SK-N-SH (cell line): ENCODE results near the gene ARID1B. TPM values are rescaled to one million over a fixed set of nuclear protein-coding genes. Genes with fewer than 3 reads are reported as not detected.

Experiments used
- CTCF ChIA-PET: fragments of 300-600, 350-600 bp; formaldehyde crosslinking; extraction: SDS; loops from one replicate; lab custom pipeline; 2021; lab: Yijun Ruan, JAX
- POLR2A ChIA-PET: fragments of 350-600 bp; sonication (Branson Sonifier 250); formaldehyde crosslinking; extraction: SDS; loops from one replicate; lab custom pipeline; 2020; ENCODE audit warnings: antibody characterized with exemption, inconsistent platforms; lab: Yijun Ruan, JAX
- DNase-seq: peaks from one replicate; pipeline ENCODE4 v3.0.0; 2012
- H2AFZ ChIP-seq: fragments of 200-600 bp; sonication (generic); 2 replicates; pipeline ENCODE4 v1.8.1; 2016; ENCODE audit warnings: antibody characterized with exemption, mild to moderate bottlenecking, low read depth
- H3F3A ChIP-seq: fragments of 200-600 bp; sonication (generic); replicated peaks from 2 replicates; pipeline ENCODE3; 2016; ENCODE audit warnings: antibody characterized with exemption, mild to moderate bottlenecking; ENCODE audit not compliant: insufficient read depth
- H3K27ac ChIP-seq, 2 experiments: fragments of 200-500 bp in 1 of 2; fragments of 200-600 bp in 1 of 2; sonication (Bioruptor generic) in 1 of 2; sonication (generic), shearing (Covaris generic) in 1 of 2; 2 replicates each; pipeline versions ENCODE4 v1.5.1 to v1.6.1; 2014 to 2016; ENCODE audit warnings: low read depth in 2 of 2, inconsistent platforms in 1 of 2, low read length in 1 of 2, mild to moderate bottlenecking in 1 of 2, mixed read lengths in 1 of 2
- H3K27me3 ChIP-seq: fragments of 200-600 bp; sonication (generic), shearing (Covaris generic); 2 replicates; pipeline ENCODE4 v1.6.1; 2016; ENCODE audit warnings: mixed run types; ENCODE audit not compliant: insufficient read depth
- H3K36me3 ChIP-seq, 2 experiments: fragments of 200-500 bp in 1 of 2; fragments of 200-600 bp in 1 of 2; sonication (Bioruptor generic) in 1 of 2; sonication (generic) in 1 of 2; replicated peaks in 1 of 2; 2 replicates each; pipeline versions ENCODE3 to v1.5.1; 2014 to 2016; ENCODE audit warnings: low read length in 1 of 2, mild to moderate bottlenecking in 1 of 2; ENCODE audit not compliant: insufficient read depth in 2 of 2, control insufficient read depth in 1 of 2
- H3K4me1 ChIP-seq, 2 experiments: fragments of 200-500 bp in 1 of 2; fragments of 200-600 bp in 1 of 2; sonication (Bioruptor generic) in 1 of 2; sonication (generic), shearing (Covaris generic) in 1 of 2; 2 replicates each; pipeline versions ENCODE4 v1.5.1 to v1.6.1; 2014 to 2016; ENCODE audit warnings: low read depth in 1 of 2, low read length in 1 of 2, mixed run types in 1 of 2; ENCODE audit not compliant: insufficient read depth in 2 of 2, control insufficient read depth in 1 of 2
- H3K4me2 ChIP-seq: fragments of 200-600 bp; sonication (generic), shearing (Covaris generic); 2 replicates; pipeline ENCODE4 v1.6.1; 2017; ENCODE audit warnings: mixed run types
- H3K4me3 ChIP-seq, 2 experiments: fragments of 200-500 bp in 1 of 2; fragments of 200-600 bp in 1 of 2; sonication (Bioruptor generic) in 1 of 2; sonication (generic), shearing (Covaris generic) in 1 of 2; 2 replicates each; pipeline versions ENCODE4 v1.5.1 to v1.8.1; 2014 to 2016; ENCODE audit warnings: low read depth in 2 of 2, inconsistent platforms in 1 of 2, low read length in 1 of 2, mild to moderate bottlenecking in 1 of 2, mixed read lengths in 1 of 2, moderate library complexity in 1 of 2
- H3K79me2 ChIP-seq: fragments of 200-600 bp; sonication (generic); 2 replicates; pipeline ENCODE4 v1.8.1; 2017; ENCODE audit warnings: mild to moderate bottlenecking; ENCODE audit not compliant: insufficient read depth
- H3K9ac ChIP-seq: fragments of 200-600 bp; sonication (generic); 2 replicates; pipeline ENCODE4 v1.6.1; 2017; ENCODE audit warnings: mixed run types
- H3K9me2 ChIP-seq: fragments of 200-600 bp; sonication (generic); 2 replicates; pipeline ENCODE4 v1.6.1; 2017; ENCODE audit warnings: mixed run types
- H3K9me3 ChIP-seq: fragments of 200-600 bp; sonication (generic); 2 replicates; pipeline ENCODE4 v1.6.1; 2017; ENCODE audit warnings: mixed run types, mild to moderate bottlenecking, moderate library complexity
- H4K20me1 ChIP-seq: fragments of 200-600 bp; sonication (generic); 2 replicates; pipeline ENCODE4 v1.6.1; 2017; ENCODE audit warnings: mild to moderate bottlenecking, mixed run types; ENCODE audit not compliant: insufficient read depth
- EP300 ChIP-seq, 2 experiments: IDR thresholded peaks; 2 replicates each; pipeline versions ENCODE4 v1.4.0 to v1.6.1; 2012; ENCODE audit warnings: borderline replicate concordance in 1 of 2, low read depth in 1 of 2, low read length in 1 of 2
- FOSL2 ChIP-seq: IDR thresholded peaks from 2 replicates; pipeline ENCODE4 v1.4.0; 2012; ENCODE audit warnings: low read depth, mild to moderate bottlenecking, moderate library complexity, borderline replicate concordance
- FOXJ3 ChIP-seq: sonication (generic); formaldehyde crosslinking; IDR thresholded peaks from 2 replicates; pipeline ENCODE4 v1.5.1; 2020; ENCODE audit warnings: mild to moderate bottlenecking, missing genetic modification reagents
- FOXM1 ChIP-seq: IDR thresholded peaks from 2 replicates; pipeline ENCODE4 v1.4.0; 2012; ENCODE audit warnings: low read depth, mild to moderate bottlenecking
- GATA2 ChIP-seq: sonication (generic); formaldehyde crosslinking; IDR thresholded peaks from 2 replicates; pipeline ENCODE4 v1.5.0; 2020; ENCODE audit warnings: mild to moderate bottlenecking, missing genetic modification reagents
- MEF2A ChIP-seq: IDR thresholded peaks from 2 replicates; pipeline ENCODE4 v1.4.0; 2012; ENCODE audit warnings: low read depth, borderline replicate concordance
- NRF1 ChIP-seq: IDR thresholded peaks from 2 replicates; pipeline ENCODE4 v1.6.1; 2012; ENCODE audit warnings: low read depth, mild to moderate bottlenecking, low read length
- RCOR1 ChIP-seq: fragments of 150-350 bp; IDR thresholded peaks from 2 replicates; pipeline ENCODE4 v1.6.1; 2017; ENCODE audit warnings: antibody characterized with exemption, low read length
- RXRA ChIP-seq: IDR thresholded peaks from 2 replicates; pipeline ENCODE4 v1.4.0; 2012; ENCODE audit warnings: low read depth, mild to moderate bottlenecking, borderline replicate concordance
- SMC3 ChIP-seq: IDR thresholded peaks from 2 replicates; pipeline ENCODE4 v1.6.1; 2012; ENCODE audit warnings: low read depth, low read length, improper control_type of control experiment
- TEAD4 ChIP-seq: IDR thresholded peaks from 2 replicates; pipeline ENCODE4 v1.4.0; 2012; ENCODE audit warnings: mild to moderate bottlenecking, borderline replicate concordance; ENCODE audit not compliant: insufficient read depth
- WGBS: methylation state at CpG from one replicate; pipeline ENCODE4 v1.1.6; 2017; ENCODE audit warnings: low lambda C conversion rate; 5-methylcytosine and 5-hydroxymethylcytosine counted together
- polyA plus RNA-seq, 3 experiments: library from polyadenylated mRNA; depleted of rRNA; stranded (reverse); fragments of >200 nt; gene quantifications; 2 replicates each; pipeline ENCODE4 v1.2.3, GENCODE V29; 2012
- TF ChIP-seq, protein P1 (sequence below): fragments of 200-600 bp; sonication (generic); IDR thresholded peaks from 2 replicates; pipeline ENCODE4 v1.6.1; 2017; ENCODE audit warnings: antibody characterized with exemption, mild to moderate bottlenecking, moderate library complexity

Gene ARID1B
- polyA plus RNA-seq, 1 of the 3 experiments (the other 2 are of a cell fraction): 13.6 TPM

DNA sequence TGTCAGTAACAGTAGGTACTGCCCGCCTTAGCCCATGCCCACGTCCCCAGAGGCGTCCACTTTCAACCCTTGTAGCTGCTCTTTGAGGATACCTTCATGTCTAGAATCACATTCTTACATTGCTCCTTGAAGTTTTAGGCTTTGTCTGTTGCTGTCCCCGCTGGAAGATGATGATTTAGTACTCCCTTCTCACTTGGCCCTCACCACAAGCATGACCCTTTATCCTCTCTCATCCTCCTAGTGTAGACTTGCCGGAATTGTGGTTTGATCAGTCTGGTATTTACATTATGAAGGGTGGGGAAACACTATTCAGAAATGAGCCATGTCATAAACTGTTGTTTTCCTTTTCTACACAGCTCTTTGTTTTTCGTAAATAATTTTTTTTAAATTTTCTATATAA lies 87.4 kb downstream of the ARID1B start:
- Histone ChIP-seq H3K9ac (no peak overlapping the region), H3K27me3 (no peaks in the 10 kb centered on the region), H3F3A (no peaks in the 10 kb centered on the region), H3K4me3 (no peak overlapping the region), H3K4me2 (no peak overlapping the region), H4K20me1 (peaks cover 90% of the 10 kb centered on the region), H3K9me2 (no peaks in the 10 kb centered on the region), H2AFZ (no peak overlapping the region), H3K79me2 (peaks cover 99% of the 10 kb centered on the region), H3K9me3 (no peaks in the 10 kb centered on the region), H3K4me1 (peaks cover 0 to 4% of the 10 kb centered on the region in 2 experiments; a peak in 2 of 4 replicates), H3K36me3 (peaks cover 0 to 4% of the 10 kb centered on the region in 2 experiments), H3K27ac (no peak overlapping the region)
- ChIA-PET CTCF (no interaction called here), POLR2A (no interaction called here)
- DNase-seq: no peak
- WGBS: 92% methylated on average over 6 of the region's 6 CpGs
- TF ChIP-seq FOXJ3 (CRISPR knock-in tag): no peak
- no peak for TF ChIP-seq RXRA
- no peak for TF ChIP-seq MEF2A

DNA sequence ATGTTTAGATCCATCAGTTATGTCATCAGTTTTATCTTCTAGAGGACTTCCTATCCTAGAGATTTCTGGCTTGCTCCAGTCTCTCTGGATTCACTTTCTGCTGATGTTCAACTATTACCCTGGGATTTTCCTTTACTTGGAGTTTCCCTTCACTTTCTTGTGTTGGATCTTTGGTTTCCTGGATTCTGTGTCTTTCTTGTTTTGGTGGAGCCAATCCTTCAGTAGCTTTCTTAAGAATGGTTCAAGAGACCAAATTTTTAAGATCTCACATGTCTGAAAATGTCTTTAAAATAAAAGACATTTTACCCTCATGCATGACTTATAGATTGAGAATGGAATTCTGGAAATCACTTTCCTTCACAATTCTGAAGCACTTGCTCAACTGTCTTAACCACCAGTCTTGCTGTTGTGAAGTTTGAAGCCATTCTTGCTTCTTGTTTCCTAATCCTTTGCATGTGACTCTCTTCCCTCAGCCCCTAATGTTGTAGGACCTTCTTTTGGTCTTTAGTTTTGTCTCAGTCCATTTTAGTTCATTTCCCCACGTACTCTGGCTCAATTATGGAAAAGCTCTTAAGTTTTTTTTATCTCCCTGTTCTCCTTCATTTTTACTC lies 87.9 kb downstream of the ARID1B start:
- Histone ChIP-seq H3K27me3 (no peaks in the 10 kb centered on the region), H3K9ac (no peak overlapping the region), H4K20me1 (peaks cover 87% of the 10 kb centered on the region), H2AFZ (no peak overlapping the region), H3K4me3 (no peak overlapping the region), H3K27ac (no peak overlapping the region), H3K36me3 (peaks cover 0 to 4% of the 10 kb centered on the region in 2 experiments), H3K4me1 (peaks cover 0 to 7% of the 10 kb centered on the region in 2 experiments; a peak in 1 of 4 replicates), H3K4me2 (no peak overlapping the region), H3F3A (no peaks in the 10 kb centered on the region), H3K9me2 (no peaks in the 10 kb centered on the region), H3K9me3 (no peaks in the 10 kb centered on the region), H3K79me2 (peaks cover 99% of the 10 kb centered on the region)
- ChIA-PET POLR2A (no interaction called here), CTCF (interaction anchor here (0.6 to 0.7 kb wide), 2 partner anchors 24 to 1419 kb away, joined by 3 read pairs; no protein-coding TSS in a partner anchor)
- TF ChIP-seq NRF1 (no peak), FOXM1 (no peak), TEAD4 (no peak), FOSL2 (no peak), GATA2 (CRISPR knock-in tag) (no peak), RCOR1 (no peak), SMC3 (no peak), EP300 (IDR thresholded peaks at IDR 0.05; ENCODE audit: borderline replicate concordance in 1 of 2, low read depth in 1 of 2, low read length in 1 of 2) (no peak)
- TF ChIP-seq, protein P1, sequence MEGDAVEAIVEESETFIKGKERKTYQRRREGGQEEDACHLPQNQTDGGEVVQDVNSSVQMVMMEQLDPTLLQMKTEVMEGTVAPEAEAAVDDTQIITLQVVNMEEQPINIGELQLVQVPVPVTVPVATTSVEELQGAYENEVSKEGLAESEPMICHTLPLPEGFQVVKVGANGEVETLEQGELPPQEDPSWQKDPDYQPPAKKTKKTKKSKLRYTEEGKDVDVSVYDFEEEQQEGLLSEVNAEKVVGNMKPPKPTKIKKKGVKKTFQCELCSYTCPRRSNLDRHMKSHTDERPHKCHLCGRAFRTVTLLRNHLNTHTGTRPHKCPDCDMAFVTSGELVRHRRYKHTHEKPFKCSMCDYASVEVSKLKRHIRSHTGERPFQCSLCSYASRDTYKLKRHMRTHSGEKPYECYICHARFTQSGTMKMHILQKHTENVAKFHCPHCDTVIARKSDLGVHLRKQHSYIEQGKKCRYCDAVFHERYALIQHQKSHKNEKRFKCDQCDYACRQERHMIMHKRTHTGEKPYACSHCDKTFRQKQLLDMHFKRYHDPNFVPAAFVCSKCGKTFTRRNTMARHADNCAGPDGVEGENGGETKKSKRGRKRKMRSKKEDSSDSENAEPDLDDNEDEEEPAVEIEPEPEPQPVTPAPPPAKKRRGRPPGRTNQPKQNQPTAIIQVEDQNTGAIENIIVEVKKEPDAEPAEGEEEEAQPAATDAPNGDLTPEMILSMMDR: no peak
- WGBS: 97% methylated on average over 1 of the region's 1 CpG
- no peak for DNase-seq
